Measurements from ENCODE around the gene TACC2. TPM values are rescaled to one million over a fixed set of nuclear protein-coding genes. Genes with fewer than 3 reads are reported as not detected.

TACC2 gene
- total RNA-seq, 1 donor from 2014 or later = 10.7 TPM

DNA sequence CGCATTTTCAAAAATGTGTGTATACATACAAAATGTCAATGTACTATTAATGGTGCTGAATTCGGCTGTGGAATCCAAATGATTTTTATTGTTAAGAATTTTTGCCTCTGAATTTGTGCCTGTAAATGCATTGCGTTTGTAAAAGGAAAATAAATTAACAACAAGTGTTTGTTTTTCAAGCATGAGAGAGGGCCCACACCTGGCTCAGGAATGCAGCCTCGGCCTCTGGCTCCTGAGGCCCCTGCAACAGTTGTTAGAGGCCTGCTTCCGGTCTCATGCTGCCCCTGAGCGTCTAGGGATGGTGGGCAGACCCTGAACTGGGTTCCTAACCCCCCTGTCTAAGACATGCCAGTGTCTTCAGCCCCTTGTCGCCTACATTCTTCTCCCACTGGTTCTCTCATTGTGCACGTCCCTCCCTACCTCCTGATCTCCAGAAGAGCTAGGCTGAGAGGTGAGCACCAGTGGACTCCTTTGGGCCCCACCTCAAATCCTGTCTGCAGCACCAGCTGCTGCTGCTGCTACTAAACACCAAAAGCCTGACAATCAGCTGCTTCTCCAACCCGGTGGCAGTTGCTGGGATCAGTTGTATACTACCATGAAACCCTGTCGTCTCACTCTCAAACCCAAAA is 280.2 kb downstream of the TACC2 start:
- Histone ChIP-seq H2AFZ (replicated peaks) (no peak overlapping the region), H3K4me2 (no peak overlapping the region), H3K27me3 (no peaks in the 10 kb centered on the region), H3K4me1 (no peaks in the 10 kb centered on the region), H3K4me3 (no peak overlapping the region), H3K27ac (no peak overlapping the region), H3K79me2 (ENCODE audit: low read depth) (no peaks in the 10 kb centered on the region), H3F3A (ENCODE audit: low read depth) (no peaks in the 10 kb centered on the region), H3K9me3 (ENCODE audit: low read depth) (no peaks in the 10 kb centered on the region), H3K9ac (no peak overlapping the region), H3K36me3 (no peaks in the 10 kb centered on the region), H4K20me1 (ENCODE audit: low read depth) (no peaks in the 10 kb centered on the region)
- no peak overlapping the region for H3K4me3 Mint-ChIP-seq
- no peaks in the 10 kb centered on the region for H3K9me3 Mint-ChIP-seq
- DNase-seq (ENCODE audit: low spot score) = no peak
- H3K4me1 Mint-ChIP-seq = peaks cover 5% of the 10 kb centered on the region
- TF ChIP-seq, protein P1, sequence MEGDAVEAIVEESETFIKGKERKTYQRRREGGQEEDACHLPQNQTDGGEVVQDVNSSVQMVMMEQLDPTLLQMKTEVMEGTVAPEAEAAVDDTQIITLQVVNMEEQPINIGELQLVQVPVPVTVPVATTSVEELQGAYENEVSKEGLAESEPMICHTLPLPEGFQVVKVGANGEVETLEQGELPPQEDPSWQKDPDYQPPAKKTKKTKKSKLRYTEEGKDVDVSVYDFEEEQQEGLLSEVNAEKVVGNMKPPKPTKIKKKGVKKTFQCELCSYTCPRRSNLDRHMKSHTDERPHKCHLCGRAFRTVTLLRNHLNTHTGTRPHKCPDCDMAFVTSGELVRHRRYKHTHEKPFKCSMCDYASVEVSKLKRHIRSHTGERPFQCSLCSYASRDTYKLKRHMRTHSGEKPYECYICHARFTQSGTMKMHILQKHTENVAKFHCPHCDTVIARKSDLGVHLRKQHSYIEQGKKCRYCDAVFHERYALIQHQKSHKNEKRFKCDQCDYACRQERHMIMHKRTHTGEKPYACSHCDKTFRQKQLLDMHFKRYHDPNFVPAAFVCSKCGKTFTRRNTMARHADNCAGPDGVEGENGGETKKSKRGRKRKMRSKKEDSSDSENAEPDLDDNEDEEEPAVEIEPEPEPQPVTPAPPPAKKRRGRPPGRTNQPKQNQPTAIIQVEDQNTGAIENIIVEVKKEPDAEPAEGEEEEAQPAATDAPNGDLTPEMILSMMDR (IDR thresholded peaks at IDR 0.05) = no peak
- TF ChIP-seq EZH2phosphoT487 (IDR thresholded peaks at IDR 0.05) (no peak), EZH2 (IDR thresholded peaks at IDR 0.05) (no peak)
- H3K27me3 Mint-ChIP-seq (ENCODE audit: insufficient read depth, low read depth) = peaks cover 4% of the 10 kb centered on the region
- H3K27ac Mint-ChIP-seq = no peak overlapping the region
- peaks cover 3% of the 10 kb centered on the region for H3K36me3 Mint-ChIP-seq

DNA sequence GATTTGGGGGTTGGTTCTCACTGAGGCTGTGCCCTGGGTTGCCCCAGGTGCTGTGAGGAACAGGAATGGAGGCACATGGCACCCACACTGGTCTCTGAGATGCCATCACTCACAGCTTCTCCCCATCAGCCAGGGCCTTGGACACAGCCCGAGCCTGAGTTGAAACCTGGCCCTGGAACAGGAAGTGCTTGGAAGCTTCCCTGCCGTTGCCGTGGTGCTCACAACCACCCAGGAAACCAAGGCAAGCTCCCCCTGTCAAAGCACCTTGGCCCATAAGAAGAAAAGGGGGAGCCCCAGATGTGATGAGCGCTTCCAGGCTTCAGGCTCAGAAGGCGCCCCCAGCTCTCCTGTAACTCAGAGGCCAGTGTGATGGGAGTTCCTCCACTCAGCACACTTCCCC is 282.1 kb downstream of the TACC2 start, which contains the start of gene BTBD16:
TSS of gene BTBD16 (plus strand) at position 221 of the 400 bp plus-strand sequence. CDS start 3,786 bp downstream, outside the sequence.
- TF ChIP-seq EZH2 (IDR thresholded peaks at IDR 0.05) (no peak), EZH2phosphoT487 (IDR thresholded peaks at IDR 0.05) (no peak)
- TF ChIP-seq, protein P1 (IDR thresholded peaks at IDR 0.05) = no peak
- Histone ChIP-seq H3K36me3 (no peaks in the 10 kb centered on the region), H3K9me3 (ENCODE audit: low read depth) (no peaks in the 10 kb centered on the region), H4K20me1 (ENCODE audit: low read depth) (no peaks in the 10 kb centered on the region), H3K27me3 (no peaks in the 10 kb centered on the region), H2AFZ (replicated peaks) (no peak within 1 kb of the TSS), H3F3A (ENCODE audit: low read depth) (no peaks in the 10 kb centered on the region), H3K4me2 (no peak within 1 kb of the TSS), H3K79me2 (ENCODE audit: low read depth) (no peaks in the 10 kb centered on the region), H3K4me3 (no peak within 1 kb of the TSS), H3K4me1 (no peaks in the 10 kb centered on the region), H3K9ac (no peak within 1 kb of the TSS), H3K27ac (no peak within 1 kb of the TSS)
- no peak within 1 kb of the TSS for H3K27ac Mint-ChIP-seq
- no peaks in the 10 kb centered on the region for H3K9me3 Mint-ChIP-seq
- no peaks in the 10 kb centered on the region for H3K36me3 Mint-ChIP-seq
- no peaks in the 10 kb centered on the region for H3K4me1 Mint-ChIP-seq
- no peak within 1 kb of the TSS for H3K4me3 Mint-ChIP-seq
- DNase-seq (ENCODE audit: low spot score) = no peak
- peaks cover 2% of the 10 kb centered on the region for H3K27me3 Mint-ChIP-seq (ENCODE audit: insufficient read depth, low read depth)

DNA sequence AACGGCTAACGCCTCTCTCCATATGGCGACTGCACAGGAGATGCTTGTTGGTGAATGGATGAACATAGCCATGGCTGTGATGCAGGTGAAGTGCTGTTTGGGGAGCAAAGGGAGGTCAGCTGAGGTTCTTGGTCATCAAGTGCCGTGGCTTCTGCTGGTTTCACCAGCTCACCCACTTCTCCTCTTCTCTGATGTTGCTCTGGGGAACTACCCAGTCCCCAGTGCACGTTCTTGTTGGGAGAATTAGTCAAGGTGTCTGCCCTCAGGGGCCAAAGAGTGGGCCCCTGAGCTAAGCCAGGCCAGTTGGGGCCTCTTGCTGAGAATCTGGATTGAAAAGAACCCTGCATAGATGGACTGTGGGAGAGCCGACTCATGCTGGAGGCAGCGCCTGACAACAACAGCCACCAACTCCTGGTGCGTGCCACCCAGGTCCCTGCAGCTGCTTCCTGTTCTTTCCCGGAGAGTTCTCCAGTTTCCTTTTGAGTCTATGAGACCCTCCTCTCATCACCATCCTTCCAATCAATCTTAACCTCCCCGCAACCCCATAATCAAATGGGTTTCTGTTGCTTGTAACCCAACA is 285.1 kb downstream of the TACC2 start:
- Histone ChIP-seq H2AFZ (replicated peaks) (no peak overlapping the region), H3K9ac (no peak overlapping the region), H3K27me3 (no peaks in the 10 kb centered on the region), H3K4me1 (no peaks in the 10 kb centered on the region), H4K20me1 (ENCODE audit: low read depth) (no peaks in the 10 kb centered on the region), H3K4me3 (no peak overlapping the region), H3K9me3 (ENCODE audit: low read depth) (no peaks in the 10 kb centered on the region), H3F3A (ENCODE audit: low read depth) (no peaks in the 10 kb centered on the region), H3K79me2 (ENCODE audit: low read depth) (no peaks in the 10 kb centered on the region), H3K4me2 (no peak overlapping the region), H3K36me3 (no peaks in the 10 kb centered on the region), H3K27ac (no peak overlapping the region)
- TF ChIP-seq EZH2 (IDR thresholded peaks at IDR 0.05) (no peak), EZH2phosphoT487 (IDR thresholded peaks at IDR 0.05) (no peak)
- TF ChIP-seq, protein P1 (IDR thresholded peaks at IDR 0.05) = no peak
- Mint-ChIP-seq H3K4me1 (no peaks in the 10 kb centered on the region), H3K4me3 (no peak overlapping the region), H3K27ac (no peak overlapping the region), H3K27me3 (ENCODE audit: insufficient read depth, low read depth) (peaks cover 8% of the 10 kb centered on the region), H3K36me3 (no peaks in the 10 kb centered on the region), H3K9me3 (no peaks in the 10 kb centered on the region)
- DNase-seq (ENCODE audit: low spot score) = no peak
